ENCODE measurements around the gene DDN.

DDN gene

DNA sequence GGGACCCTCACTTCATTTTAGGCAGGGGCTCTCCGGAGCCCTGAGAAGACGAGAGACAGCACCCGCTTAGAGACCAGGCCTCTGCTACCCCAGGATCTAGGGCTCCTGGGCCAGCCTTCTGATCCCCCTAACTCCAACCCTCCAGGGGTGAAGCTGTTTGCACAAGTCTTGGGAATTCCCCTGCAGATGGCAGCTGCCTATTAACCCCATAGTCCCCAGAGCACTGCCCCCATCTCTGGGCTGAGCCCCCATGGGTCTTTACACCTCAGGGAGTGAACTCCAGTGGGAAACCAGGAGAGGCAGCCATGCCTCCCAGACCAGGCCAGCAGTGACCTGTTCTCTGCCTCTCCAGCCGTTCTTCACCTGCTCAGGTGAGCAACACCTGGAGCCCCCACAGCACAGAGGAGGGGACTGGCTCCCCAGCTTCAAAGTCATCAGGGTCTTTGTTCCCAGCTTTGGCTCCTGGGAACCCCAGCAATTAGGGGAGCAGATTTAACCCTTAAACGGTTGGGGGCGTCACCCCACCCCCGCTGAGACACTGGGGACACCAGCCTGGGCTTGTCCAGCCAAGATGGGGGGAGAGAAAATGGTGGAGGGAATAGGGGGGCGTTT, 29.9 kb downstream of the DDN start:
- in situ Hi-C loops (cut with MboI; ENCODE audit: low sequenced_read_pairs), result no loop called here

GRCh38 chr12:48968467-48968866, 30.7 kb downstream of the DDN start:
- in situ Hi-C loops (cut with MboI; ENCODE audit: low sequenced_read_pairs), result no loop called here

GRCh38 chr12:48967991-48968390, 31.2 kb downstream of the DDN start:
- in situ Hi-C loops (cut with MboI; ENCODE audit: low sequenced_read_pairs), result no loop called here

DNA sequence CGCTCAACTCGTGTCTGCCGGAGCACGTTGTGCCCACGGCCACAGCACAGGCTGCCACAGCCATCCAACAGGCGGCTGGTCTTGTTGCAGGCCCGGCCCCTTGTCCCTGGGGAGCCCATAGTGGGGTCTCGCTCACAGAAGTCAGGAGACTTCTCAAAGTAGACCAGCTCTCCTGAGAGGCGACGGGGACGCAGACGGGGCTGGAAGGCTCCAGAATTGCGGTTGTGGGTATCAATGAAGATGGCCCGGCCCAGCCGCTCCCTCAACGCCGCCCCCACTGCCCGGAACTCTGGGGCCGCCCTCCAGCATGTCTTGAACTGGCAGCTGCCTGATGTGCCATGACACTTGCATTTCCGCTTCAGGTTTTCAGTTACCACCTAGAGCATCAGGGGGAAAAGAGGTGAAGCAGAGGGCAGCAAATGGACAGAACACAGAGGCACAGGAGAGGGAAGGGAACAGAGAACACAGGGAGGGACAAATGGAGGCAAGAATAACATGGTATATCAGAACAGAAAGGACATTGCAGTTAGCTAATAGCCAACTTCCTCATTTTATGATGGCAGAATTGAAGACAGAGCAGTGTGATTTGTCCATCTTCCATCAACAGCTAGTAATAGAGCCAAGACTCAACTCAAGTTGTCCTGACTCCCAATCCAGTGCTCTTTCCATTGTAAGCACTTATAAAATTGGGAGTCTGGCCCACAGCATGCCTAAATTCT, 32.8 kb downstream of the DDN start:
- in situ Hi-C loops (cut with MboI; ENCODE audit: low sequenced_read_pairs), result no loop called here

DNA sequence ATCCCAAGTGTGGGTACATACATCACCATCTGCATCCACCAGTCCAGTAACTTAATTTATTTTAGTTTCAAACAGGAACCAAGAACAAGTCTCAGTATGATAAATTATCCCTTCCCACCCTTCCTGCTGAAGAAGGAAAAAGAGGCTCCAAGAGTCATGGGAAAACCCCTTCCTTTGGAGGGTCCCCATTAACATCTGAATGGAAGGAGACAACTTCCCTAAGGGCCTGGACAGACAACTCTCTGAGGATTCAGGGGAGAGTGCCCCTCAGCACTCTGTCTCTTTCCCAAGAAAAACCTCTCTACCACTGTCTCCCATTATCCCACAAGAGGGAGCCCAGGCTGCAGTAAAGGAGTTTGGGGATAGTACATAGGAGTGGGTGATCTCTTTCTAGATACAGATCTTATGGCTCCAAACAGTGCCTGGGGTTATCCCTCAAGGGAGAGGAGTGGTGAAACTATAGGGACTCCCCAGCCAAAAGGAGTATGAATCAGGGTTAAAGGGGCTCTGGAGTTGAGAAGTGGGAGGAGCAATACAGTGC, 33.8 kb downstream of the DDN start:
- in situ Hi-C loops (cut with MboI; ENCODE audit: low sequenced_read_pairs), result no loop called here

GRCh38 chr12:48961801-48962200, 37.4 kb downstream of the DDN start:
- in situ Hi-C loops (cut with MboI; ENCODE audit: low sequenced_read_pairs), result no loop called here

DNA sequence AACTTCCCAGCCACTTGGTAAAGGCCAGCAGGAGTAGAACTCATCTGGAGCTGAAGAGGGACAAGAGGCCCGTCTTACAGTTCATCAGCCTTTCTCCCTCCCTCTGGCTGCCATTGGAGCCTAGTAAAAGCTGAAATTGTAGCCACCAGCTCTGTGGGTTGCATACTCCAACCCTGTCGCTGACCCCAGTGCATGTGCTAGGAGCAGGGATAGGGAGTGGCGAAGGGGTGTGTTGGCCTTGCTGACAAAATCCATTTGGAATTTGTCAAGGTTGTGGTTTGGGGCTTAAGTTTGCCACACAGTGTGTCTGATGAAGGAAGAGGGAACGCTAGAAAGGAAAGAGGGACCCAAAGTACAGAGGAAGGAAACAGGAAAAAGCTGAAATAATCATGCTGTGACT, 37.8 kb downstream of the DDN start:
- in situ Hi-C loops (cut with MboI; ENCODE audit: low sequenced_read_pairs), result no loop called here

- in situ Hi-C loops (cut with MboI; ENCODE audit: low sequenced_read_pairs), result no loop called here
These were observed 38.3 kb downstream of the DDN start for GRCh38 chr12:48960834-48961233.

GRCh38 chr12:48958049-48958388, 41.2 kb downstream of the DDN start:
- in situ Hi-C loops (cut with MboI; ENCODE audit: low sequenced_read_pairs), result no loop called here

DNA sequence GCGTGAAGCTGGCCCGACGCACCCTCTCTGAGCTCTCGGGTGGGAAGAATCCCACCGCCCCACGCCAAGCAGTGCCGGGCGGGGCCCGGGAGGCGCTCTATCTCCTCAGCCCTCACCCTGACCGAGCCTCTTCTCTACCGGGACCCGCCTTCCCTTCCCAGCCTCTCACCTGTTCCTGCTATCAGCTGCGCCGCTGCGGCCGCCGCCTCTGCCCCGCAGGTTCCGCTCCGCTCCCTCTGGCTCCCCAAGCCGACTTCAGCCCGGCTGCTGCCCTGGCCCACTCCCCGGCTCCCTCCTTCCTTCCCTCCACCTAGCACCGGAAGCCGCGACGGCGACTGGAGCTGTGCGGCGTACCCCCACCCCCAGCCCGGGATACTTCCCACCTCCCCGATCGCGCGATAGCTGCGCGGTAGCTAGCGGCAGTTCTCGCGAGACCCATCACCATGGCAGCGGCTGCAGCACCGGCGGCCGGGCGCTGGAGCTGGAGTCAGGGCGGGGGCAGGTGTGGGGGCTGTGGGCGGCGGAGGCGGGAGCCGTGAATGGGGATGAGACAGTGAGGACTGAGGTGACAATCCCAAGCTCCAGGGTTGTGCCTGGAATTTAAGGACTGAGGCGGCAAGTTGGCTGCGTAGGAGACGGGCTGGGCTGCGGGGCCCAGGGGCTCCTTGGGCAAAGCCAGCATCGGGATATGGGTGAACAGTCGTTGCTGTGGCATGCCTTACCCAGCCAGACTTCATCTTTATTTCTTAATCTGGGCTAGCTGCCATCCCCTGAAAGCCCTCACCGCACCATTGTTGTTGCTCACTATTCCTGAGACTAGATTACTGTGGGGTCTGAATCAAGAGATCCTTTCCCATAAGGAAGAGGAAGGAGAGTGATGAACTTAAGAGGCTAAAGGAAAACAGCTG, 41.8 kb downstream of the DDN start, which contains the start of gene ARF3:
ARF3 (minus strand) TSS at position 347 of the 908 bp plus-strand sequence. CDS start 16,392 bp downstream, outside the sequence.
- in situ Hi-C loops (cut with MboI; ENCODE audit: low sequenced_read_pairs), result no loop called here

DNA sequence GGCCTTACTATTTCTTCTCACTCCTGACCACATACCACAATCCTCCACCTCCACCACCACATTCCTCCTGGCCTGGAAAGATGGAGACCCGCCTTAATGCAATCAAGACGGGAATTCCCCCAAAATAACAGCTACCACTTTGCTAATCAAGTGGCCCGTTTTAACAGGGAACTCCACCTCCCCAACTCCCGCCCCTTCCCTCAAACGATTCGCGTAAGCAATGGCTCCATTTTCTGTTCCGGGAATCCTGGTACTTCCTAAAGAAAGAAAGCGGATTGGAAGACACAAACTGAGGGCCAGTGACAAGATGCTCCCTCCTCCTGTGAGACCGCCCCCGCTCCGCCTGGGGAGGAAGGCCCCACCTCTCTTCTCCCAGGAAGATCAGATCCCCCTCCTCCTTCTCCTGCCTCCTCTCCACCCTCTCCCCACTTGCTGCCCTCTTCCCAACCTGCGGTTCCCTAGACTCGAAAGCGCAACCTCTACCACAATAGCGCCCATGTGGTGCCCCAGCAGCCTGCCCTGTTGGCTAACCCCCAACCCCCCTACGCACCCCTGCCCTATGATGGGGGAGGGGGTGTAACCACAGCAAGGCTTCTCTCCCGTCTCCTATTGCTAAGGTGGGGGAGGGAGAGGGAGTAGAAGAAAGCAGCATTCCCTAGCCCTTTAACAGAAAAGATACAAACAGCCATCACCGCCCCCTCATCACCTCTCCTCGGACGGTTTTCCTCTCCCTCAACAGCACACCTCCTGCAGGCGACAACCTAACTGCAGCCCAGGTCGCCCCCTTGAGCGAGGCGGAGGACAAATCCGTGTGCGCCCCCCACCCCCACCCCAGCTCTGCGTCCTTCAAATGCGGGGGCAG, 42.7 kb downstream of the DDN start:
- in situ Hi-C loops (cut with MboI; ENCODE audit: low sequenced_read_pairs), result no loop called here

DNA sequence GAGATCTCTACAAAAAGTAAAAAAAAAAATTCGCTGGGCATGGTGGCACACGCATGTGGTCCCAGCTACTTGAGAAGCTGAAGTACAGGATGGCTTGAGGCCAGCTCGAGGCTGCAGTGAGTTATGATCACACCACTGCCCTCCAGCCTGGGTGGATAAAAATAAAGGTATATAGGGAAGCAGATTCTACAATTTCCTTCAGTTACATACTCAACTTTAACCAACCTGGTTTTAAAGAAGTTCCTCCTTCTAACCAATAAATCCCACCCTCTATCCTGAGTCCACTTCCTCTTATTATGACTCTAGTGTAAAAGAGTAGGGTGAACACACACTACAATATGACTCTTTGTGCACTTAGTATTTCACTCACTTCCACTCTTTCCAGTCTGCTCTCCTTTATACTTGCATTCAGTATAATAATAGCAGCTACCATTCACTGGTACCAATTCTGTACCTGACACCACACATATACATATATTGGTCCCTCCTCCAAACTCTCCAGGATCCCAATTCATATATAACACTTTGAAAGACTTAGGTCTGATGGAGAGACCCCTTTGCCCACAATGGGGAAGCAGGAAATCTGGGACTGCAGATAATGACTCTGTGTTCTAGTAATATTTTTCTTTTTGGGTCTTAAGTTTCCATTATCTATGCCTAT, 44.2 kb downstream of the DDN start:
- in situ Hi-C loops (cut with MboI; ENCODE audit: low sequenced_read_pairs), result no loop called here

DNA sequence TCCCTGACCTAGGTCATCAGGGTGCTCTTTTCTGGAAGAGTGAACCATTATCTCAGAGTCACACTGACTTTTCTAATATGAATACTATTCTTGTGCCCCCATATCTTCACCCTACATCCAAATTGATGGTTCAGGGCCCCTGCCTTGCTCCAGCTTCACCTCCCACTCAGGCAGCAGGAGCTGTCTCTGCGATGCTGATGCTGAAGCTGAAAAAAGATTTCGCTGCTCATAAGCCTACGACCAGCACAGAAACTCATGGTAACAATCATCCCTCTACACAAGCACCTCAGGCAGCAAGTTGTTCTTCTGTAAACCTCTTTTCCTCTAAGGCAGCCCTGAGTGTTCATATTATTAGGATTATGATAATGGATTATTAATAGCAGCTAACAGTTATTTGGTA, 45.1 kb downstream of the DDN start:
- in situ Hi-C loops (cut with MboI; ENCODE audit: low sequenced_read_pairs), result no loop called here

- in situ Hi-C loops (cut with MboI; ENCODE audit: low sequenced_read_pairs), result no loop called here
These were observed 46.5 kb downstream of the DDN start for GRCh38 chr12:48952691-48953090.

DNA sequence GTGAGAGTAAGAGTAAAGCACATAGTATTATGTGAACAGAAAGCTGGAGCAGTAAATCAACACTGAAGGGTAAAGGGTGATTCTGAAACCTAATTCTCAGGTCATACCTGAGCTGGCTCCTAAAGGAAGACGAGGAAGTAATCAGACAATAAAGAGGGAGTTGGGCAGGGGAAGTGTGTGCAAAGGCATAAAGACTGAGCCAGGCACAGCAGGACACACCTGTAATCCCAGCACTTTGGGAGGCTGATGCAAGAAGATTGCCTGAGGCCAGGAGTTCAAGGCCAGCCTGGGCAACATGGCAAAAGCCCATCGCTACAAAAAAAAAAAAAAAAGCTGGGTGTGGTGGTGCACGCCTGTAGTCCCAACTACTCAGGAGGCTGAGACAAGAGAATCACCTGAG, 51.4 kb downstream of the DDN start:
- in situ Hi-C loops (cut with MboI; ENCODE audit: low sequenced_read_pairs), result no loop called here

DNA sequence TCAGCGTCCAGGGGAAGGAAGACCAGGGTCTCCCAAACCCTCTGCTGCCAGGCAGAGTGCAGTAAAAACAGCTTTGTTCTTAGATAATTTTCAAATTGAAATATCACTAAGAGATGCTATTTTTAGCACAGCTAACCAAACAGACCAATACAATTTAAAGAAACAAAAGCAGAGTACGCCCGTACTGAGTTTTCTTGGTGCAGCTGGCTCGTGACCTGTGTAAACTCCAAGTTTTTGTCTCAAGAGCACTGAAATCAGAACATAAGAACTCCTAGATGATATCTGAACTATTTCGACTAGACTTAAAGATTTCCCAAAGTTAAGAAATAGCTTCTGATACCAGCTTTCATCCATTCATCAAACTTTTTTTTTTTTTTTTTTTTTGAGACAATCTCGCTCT, 52.2 kb downstream of the DDN start:
- in situ Hi-C loops (cut with MboI; ENCODE audit: low sequenced_read_pairs), result no loop called here

DNA sequence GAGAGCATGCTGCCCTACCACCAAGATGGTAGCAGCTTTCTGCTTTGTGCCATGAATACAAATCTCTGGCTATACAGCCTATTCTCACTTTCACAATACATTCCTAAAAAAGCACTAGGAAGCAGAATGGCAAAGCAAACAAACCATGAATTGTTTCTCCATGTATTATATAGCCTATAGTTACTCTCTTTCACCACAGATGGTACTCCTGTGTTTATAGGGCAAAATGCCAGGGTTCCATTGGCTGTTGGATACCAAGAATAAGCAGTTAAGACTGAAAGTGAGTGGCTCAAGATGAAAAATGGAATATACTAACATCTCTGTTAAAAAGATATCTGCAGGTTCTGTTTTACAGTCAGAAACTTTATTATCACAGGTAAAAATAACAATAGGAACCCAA, 53.0 kb downstream of the DDN start:
- in situ Hi-C loops (cut with MboI; ENCODE audit: low sequenced_read_pairs), result no loop called here

All from hTERT RPE-1 (cell line).